ENCODE results near the gene ITGB8.

Gene ITGB8

DNA sequence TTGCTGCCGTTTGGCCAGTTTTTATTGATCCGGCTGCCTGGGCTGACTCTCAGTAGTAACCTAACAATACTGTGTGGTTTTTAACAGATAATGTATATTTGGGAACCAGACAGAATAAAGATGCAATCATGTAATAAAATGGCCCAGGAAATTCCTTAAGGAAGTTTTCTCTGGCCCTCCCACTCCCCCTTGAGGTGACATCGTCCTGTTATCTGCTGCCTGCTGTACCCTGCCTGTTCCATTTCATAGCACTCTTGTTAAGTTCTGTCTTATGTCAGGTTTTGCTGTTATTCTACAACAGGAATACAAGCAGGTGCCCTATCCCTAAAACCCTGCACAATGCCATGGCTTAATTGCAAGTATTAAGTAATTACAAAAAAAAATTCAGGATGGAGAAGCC is 12.5 kb downstream of the ITGB8 start:
- DNase-seq (ENCODE audit: low read depth), result no peak

DNA sequence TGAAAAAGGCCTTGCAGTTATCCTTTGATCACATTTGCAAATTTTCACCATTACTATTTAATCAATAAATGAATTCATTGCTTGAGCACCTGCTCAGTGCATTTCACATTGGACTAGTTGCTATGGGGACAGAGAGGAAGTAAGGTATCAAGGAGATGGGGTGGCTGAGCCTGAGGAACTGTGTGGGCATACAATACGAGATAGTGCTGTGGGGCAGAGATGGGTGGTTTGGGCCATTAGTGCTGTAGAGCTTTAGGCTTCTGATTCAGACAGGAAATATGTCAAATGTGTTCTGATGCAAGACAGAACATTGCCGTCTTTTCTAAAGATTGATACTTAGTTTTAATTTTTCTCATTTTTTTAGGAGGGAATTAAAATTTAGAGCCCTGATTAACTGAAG is 13.2 kb downstream of the ITGB8 start:
- no peak for DNase-seq (ENCODE audit: low read depth)

DNA sequence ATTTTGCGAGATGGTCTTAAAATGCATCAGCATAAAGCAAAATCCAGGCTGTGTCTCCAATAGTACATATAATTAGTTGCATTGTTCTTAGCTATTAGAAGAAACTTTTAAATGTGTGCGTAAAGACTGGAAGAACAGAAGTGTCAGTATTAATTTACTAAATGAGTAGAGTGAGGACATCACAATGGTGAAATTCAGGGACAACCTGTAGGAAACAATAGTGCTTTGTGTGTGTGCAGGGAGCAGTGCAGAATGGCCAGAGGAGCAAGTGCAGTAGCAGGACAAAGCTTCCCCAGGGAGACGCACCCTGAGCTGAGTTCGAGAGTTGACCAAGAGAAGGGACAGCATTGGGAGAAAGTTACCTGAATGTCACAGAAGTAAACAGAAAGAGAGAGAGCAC is 13.7 kb downstream of the ITGB8 start:
- DNase-seq (ENCODE audit: low read depth), result no peak

DNA sequence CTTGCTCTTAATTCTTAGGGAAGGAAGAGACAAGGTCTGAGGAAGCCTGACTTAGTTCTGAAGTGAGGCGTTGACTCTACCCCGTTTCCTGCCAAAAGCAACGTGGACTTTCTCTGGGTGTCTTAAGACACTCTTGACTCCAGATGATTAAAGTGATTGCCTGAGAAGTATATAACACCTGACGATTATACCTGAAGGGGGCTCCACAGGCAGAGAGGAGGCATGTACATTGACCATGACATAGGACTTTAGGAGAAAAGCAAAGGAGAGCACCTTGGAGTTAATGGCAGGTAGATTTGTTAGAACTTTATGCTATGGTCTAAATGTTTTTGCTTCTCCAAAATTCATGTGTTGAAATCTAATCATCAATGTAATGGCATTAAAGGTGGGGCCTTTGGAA is 15.9 kb downstream of the ITGB8 start:
- no peak for DNase-seq (ENCODE audit: low read depth)

DNA sequence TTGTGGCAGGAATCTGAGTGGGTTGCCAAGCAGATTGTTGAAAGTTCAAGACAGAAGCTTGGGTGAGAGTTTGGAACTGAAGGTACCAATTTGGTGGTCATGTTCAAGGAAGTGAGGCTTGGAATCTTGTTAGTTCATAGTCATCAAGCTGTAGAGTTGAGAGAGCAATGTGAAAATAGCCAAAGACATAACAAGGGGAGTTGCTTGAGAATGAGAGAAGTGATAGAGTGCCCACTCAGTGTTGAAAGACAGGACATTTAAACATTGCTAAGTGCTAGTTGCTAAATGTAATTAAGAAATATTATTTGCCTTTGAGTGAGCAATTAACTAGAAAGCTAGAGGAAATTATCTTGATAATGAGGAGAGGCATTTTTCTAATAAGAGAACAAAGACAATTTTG is 17.0 kb downstream of the ITGB8 start:
- no peak for DNase-seq (ENCODE audit: low read depth)

DNA sequence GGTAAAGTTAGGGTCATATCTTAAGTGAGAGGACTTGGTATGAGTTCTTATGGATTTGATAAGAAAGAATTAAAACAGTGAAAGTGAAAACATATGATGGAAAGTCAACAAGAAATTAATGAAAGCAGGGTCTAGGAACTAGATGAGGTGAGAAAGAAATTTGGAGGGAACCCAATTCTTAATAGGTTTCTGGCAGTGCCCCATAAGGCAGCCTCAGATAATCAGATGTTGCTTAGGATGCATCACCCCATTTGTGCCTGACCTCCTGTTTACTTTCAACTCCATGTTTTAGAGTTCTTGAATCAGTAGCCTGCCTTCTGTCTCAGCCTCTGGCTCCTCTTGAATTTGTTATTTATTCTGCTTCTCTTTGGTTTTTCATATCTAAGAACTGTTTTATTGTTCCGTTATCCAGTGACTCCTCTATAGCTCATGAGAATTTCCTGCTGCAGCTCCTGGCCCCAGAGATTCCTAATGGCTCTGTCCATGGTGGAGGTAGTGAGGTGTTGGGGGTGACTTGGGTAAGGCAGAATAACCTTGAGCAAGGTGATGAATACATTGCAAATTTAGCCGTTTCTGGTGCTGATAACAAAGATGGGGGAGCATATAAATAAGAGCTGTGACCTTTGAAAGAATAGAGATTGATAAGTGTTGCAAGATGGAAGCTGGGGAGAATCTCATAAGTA is 17.6 kb downstream of the ITGB8 start:
- no peak for DNase-seq (ENCODE audit: low read depth)

DNA sequence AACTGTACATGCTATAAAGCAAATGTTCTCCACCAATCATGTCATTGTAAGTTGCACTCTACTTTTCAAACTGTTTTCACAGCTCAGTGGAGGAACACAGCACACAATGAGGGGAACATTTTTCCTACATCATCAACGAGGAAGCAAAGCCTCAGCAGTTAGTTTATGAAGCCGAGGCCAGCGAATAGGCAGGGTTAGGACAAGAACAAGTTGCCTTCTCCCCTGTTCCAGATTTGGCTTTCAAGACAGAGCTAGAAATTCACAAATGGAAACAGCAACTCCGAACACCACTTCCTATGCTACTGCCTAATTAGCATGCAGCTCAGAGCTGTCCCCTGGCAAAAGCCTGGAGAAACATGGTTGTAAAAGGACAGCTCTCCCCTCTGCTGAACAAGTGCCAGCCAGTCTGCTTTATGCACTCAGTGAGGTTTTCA is 19.8 kb downstream of the ITGB8 start:
- DNase-seq (ENCODE audit: low read depth), result no peak

DNA sequence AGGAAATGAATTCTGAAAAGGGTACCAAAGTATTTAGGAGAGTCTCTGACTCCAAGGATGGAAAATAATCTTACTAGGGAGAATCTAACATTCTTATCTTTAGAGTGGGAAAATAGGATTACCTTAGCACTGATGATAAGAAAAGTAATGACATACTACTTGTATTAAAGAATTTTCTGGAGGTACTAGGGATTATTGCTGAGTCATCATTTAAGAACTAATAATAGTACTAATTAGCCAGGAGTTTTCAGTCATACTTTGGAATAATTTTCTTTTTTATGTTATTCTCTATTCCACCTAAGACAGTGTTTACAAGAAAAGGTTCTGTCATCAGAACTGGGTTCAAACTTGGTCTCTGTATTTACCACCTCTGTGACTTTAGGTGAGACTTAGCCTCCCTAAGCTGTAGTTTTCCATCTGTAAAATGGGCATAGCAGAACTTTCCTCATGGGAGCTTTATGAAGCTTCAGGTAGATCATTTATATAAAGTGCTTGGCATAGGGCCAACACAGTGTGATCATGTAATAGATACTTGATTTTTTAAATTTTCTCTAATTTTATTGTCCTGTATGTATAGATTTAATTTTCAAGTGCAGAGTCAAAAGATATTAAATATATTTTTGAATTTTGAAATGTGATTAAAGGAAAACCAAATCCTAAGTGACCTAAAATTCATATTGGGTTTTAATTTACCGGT is 20.4 kb downstream of the ITGB8 start:
- no peak for DNase-seq (ENCODE audit: low read depth)

DNA sequence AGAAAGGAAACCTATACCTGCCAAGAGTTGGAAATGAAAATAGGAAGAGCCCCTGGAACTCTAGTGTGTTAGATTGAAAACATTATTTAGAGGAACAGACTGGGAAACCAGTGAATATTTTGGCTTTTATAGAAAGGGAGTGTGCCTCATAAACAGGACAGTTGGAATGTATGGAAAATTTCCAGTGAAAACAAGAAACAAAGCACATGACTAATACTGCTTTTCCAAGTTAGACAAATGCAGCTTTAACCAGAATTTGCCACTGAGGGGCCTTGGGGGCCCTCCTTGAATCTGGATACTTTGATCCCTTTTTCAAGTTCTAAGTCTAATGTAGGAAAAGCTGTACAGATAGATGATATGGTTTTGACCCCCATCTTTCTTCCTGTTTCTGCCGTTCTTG is 21.2 kb downstream of the ITGB8 start:
- DNase-seq (ENCODE audit: low read depth), result no peak

DNA sequence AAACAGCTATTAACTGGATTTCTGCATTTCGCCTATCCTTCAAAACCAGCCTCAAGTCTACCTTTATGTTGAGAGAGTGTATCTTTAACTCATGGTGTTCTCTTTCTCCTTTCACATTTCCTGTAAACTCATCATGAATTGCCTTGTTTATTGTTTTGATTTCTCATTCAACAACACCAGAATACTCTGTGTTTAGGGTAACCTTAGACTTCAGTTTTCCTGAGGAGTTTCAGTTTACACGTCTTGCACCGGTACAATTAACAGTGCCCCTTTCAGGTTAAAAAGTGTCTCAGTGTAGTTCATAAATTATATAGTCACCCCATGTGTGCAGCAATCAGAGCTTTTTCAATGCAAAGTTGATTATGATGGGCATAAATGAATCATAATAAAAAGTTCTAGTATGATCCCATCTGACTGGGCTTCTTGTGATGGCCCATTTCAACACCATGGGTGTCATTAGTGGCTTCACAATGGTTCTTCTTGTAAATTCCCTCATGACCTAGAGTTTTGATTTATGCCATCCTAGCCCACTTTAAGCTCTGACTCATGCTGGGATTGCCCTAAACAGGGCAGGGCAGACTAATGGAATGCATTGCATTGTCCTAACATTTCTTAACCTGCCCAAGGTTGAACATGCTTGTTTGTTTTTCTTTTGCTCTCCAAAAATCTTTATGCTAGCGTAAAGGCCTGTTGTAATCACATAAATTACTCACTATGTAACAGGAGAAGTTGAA is 22.0 kb downstream of the ITGB8 start:
- no peak for DNase-seq (ENCODE audit: low read depth)

DNA sequence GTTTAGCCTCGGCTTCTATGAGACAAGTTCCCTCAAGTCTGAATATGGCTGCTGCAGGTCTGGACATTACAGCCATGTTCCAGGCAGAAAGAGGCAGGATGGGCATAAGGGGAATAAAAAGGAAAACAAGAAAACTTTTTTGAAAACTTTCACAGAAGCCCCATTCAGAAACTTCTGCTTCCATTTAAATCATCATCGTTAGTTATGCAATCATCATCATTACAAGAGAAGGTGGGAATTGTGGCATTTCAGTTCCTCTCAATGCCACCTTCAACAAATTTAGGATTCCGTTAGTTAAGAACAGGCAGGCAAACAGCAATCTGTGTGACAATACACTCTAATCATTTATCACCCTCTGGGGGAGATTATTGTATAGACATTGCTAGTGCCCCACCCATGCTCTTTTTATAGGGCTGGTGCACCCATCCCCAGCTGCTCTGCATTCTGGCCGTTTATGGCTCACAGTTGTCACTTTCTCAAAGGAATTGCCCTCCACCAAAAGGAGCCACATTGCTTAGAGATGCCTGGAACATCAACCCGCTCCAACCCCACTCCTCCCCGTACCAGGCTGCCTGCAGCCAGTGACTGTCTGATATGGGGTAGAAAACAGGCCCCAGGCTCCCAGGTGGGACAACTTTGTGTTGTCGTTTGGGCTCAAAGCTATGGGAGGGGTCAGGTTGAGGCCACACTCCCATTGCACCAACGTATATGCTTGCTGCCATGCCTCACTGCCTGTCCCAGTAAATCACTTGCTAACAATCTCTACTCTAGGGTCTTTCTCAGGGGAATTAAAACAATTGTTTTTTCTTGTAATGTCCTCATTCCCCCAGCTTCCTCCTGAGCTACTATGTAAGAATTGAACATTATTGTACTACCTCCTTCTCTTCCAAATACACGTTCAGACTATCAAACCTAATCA is 24.2 kb downstream of the ITGB8 start:
- no peak for DNase-seq (ENCODE audit: low read depth)

DNA sequence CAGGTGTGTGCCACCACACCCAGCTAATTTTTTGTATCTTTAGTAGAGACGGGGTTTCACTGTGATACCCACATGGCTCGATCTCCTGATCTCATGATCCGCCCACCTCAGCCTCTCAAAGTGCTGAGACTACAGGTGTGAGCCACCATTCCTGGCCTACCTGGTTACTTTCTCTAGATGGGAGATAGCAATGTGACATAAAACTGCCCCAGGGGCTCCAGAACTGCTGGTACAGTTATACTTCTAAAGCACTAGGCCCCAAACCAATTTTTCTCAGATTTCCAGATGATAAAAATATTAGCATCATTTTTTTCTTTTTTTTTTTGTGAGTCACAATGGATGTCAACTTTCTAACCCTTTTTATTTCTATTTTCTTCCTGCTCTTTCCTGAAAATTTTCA is 27.4 kb downstream of the ITGB8 start:
- DNase-seq (ENCODE audit: low read depth), result no peak

DNA sequence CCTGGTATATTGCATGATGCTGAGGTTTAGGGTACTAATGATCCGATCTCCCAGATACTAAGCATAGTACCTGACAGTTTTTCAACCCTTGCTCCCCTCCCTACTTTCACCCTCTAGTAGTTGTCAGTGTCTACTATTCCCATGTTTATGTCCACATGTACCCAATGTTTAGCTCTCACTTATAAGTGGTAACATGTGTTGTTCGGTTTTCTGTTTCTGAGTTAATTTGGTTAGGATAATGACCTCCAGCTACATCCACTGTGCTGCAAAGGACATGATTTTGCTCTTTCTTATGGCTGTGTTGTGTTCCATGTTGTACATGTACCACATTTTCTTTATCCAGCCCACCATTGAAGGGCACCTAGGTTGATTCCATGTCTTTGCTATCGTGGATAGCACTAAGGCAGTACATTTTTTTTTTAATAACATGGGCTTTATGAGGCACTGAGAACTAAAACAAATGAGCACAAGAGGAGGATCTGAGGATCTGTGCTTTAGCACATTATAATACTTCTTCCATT is 28.1 kb downstream of the ITGB8 start:
- no peak for DNase-seq (ENCODE audit: low read depth)

DNA sequence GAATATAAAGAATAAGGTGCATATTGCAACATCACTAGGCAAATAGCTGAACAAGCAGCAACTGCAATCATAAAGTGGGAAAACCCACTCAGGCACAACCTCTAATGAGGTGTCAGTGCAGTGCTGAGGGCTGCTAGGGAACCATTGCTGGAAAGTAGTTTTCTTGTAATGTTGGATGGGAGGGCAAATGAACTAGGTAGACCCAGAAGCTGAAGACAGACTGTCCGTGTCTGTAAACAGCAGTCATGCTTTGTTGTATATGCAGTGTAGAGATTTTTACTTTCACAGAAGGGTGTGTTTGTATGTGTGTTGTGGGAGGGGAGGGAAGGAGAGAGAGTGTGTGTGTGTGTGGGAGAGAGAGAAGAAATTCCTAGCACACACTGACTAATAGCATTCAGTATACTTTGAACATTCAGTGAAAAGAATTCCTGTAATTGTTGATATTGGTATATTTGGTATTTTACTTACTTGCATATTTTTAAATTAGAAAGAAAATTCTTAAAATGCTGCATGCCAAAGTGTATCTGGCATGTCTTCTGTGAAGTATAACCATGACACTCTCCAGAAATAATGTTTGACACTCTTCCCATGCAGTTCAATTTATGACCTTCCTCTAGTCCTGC is 28.8 kb downstream of the ITGB8 start:
- DNase-seq (ENCODE audit: low read depth), result no peak

DNA sequence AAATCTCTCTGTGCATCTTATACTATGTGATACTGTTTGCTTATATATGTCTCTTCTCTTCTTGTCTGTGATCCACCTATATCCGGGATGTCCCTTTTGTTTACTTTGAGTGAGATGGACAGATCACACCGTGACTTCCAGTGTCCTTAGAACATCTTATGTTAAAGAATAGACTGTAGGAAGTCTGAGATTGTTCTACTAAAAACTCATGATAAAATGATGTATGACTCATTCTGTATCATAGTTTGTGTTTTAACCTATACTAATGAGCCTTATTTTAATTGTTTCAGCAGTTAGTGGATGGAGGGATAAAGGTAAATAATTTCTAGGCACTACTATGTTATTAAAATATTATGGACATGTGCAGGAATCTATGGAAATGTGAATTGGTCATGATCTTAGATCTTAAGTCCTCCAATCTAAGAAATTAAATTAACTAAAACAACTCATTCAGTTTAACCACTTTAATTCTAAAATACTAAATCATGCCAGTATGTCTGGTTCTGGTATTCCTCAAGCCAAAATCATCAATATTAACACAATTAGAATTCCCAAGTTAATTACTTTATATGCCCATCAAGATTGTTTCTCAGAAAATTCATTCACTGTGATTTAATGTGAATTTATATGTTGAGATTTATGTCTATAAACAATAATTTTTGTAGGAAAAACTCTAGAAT is 32.0 kb downstream of the ITGB8 start:
- DNase-seq (ENCODE audit: low read depth), result no peak

DNA sequence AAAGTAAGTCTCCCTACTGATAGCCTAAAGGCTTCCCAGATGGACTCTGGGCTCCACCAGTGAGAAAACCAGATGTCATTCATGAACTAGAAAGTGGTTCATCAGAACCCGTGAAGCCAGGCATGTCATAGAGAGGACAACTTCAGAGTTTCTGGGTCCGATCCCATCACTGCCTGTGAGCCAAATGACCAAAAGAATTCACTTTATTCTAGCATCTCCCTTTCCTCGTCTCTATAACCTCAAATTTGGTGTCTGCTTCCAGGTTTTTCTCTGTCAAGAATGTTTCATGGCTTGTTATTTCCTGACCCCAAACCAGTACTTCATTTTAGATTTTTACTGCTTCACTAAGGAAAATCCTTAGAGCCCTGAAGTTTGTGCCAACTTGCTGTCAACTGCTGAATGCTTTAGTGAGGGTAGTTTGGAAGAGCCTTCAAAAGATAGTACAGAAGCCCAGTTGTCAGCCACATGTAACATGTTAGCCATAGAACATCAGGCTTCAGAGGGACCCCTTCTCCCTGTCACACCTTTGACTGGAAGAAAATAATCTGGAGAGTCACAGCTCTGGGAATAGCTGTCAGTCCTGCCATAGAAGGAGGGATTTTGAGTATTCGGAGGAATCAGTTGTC is 34.0 kb downstream of the ITGB8 start:
- DNase-seq (ENCODE audit: low read depth), result no peak

DNA sequence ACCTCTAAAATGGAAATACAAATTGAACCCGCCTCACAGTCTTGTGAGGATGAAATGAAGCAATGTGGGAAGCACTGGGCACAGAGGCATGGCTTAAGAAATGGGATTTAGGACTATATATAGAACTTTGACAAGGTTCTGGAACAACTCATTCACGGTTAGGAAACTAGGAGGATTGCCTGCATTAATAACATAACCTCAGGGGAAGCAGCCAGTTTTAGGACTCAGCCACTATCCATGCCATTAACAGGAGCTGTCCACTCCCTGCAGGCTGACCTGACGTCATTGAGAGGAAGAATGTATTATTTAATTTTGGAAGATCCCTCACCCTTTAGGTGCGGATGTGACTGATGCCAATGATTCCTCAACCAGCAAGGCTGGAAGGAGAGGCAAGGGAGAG is 34.8 kb downstream of the ITGB8 start:
- no peak for DNase-seq (ENCODE audit: low read depth)

DNA sequence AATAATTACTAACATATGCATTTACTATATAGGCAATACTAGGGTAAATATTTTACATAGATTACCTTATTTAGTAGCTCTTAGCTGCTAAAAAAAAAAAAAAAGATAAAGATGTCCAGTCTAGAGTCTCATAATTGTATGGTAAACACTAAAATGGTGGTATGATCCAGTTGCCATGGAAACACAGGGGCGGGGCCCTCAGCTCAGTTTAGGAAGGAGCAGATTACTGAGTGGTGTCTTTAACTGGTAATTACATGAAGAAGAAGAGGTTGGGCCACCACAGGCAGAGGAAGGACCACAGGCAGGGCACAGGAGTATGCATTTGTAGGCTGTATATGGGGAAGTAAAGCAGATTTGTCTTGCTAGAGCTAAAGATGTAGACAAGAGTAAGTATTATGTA is 43.7 kb downstream of the ITGB8 start:
- no peak for DNase-seq (ENCODE audit: low read depth)

DNA sequence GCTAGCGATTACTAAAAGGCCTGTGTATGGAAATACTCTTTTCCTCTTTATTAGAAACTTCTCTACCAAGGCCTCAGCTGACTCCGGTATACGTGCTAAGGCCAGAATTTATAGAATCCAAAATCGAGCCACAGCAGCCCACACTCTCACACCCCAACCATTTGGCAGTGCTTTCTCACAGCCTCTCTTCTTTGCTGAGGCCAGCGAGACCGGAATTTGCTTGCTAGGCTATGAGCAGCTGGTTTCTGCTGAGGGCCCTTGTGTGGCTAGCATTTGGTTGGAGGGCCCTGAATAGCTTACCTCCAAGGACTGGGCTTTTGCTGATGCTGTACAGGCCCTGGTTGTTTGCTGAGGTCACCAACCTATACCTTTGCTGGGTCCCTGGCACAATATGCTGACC is 46.1 kb downstream of the ITGB8 start:
- DNase-seq (ENCODE audit: low read depth), result no peak

DNA sequence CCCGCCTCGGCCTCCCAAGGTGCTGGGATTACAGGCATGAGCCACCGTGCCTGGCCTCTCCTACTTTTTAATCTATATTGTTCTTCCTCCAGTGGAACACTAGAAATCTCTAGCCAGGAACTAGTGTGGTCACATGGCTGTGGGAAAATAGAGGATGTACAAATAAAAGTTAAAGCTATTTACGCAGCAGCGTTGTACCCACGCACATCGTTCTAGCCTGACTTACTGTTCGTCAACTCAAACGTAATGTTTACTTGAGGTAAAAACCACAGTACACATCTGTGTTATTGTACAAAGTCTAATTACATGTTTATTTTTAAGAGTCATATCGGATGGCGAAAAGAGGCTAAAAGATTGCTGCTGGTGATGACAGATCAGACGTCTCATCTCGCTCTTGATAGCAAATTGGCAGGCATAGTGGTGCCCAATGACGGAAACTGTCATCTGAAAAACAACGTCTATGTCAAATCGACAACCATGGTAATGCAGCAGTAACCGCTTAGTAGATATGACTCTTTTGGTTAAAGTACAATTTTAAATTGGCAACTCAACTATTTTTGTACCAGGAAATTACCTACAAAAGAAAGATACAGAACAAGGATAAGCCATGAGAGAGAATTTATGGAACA is 50.8 kb downstream of the ITGB8 start:
- no peak for DNase-seq (ENCODE audit: low read depth)
